Left renal cortex interstitium (tissue), 4 donors: Measurements from ENCODE around the gene THY1. TPM values are rescaled to one million over a fixed set of nuclear protein-coding genes. Genes with fewer than 3 reads are reported as not detected.
"Not testable (repeated sequence)": the region's sequence is repeated elsewhere in the genome, so short reads cannot be mapped to it uniquely, and the experiment has no call there.

ENCODE experiments used
- DNase-seq, 4 donors: peaks; one replicate each; pipeline ENCODE4 v3.0.0-alpha.2; 2013; ENCODE audit warnings: low read depth in 4 of 4, low spot score in 2 of 4, missing footprints in 1 of 4
- polyA plus RNA-seq, 4 donors: library from polyadenylated mRNA; unstranded; fragments of 120-200 nt; gene quantifications; one replicate each; pipeline ENCODE4 v1.2.1, GENCODE V29; 2013; ENCODE audit not compliant: insufficient read length in 4 of 4

The THY1 gene
- polyA plus RNA-seq, 4 donors: 64.0 to 111 (median 87.4) TPM

- DNase-seq: no peak
Observed at GRCh38 chr11:119419834-119420492, 3.0 kb downstream of the THY1 start.

GRCh38 chr11:119419246-119419645 is 3.7 kb downstream of the THY1 start:
- no peak for DNase-seq

DNA sequence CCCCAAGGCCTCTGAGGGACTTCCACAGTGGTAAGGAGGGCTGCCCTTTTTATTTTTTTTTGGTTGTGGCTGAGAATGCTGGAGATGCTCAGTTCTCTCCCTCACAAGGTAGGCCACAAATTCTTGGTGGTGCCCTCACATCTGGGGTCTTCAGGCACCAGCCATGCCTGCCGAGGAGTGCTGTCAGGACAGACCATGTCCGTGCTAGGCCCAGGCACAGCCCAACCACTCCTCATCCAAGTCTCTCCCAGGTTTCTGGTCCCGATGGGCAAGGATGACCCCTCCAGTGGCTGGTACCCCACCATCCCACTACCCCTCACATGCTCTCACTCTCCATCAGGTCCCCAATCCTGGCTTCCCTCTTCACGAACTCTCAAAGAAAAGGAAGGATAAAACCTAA is 4.2 kb downstream of the THY1 start:
- no peak for DNase-seq

- no peak for DNase-seq
Observed at GRCh38 chr11:119417726-119418540, 5.0 kb downstream of the THY1 start.

- DNase-seq: no peak
Observed at GRCh38 chr11:119416606-119417580, 6.1 kb downstream of the THY1 start.

DNA sequence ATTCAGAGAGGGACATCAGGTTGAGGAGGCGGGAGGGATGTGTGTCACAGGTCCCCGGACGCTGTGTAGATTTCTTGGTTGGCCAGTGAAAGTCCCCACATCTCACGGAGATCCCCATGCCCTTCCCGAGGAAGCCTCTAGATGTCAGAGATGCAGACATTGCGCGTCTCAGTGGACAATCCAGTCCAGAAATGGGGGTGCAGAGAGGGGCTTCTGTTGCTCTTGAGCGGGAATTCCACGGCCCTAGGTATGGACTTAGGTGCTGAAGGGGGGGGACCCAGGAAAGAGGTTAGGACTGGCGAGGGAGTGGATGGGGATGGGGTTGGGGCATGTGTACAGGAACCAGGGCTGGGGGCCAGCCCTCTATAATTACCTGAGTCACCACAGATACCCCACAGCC is 7.0 kb downstream of the THY1 start:
- DNase-seq: no peak

- no peak for DNase-seq
Observed at GRCh38 chr11:119415517-119415916, 7.5 kb downstream of the THY1 start.

GRCh38 chr11:119414734-119415133 is 8.2 kb downstream of the THY1 start:
- DNase-seq: no peak

DNA sequence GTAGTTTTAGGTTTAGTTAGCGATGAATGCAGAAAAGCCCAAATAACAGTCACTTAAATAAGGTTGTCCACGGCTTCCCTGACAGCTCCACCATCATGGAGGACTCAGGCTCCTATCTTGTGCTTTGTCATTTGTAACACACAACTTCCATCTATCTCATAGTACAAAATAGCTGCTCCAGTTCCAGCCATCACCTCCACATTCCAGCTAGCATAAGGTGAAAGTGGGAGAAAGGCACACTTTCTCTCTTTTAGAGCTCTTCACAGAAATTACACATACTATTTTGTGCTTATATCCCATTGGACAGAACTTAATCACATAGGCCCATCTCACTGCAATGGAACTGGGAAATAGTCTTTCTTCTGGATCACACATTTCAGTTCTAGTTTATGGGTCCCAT is 8.7 kb downstream of the THY1 start:
- no peak for DNase-seq

GRCh38 chr11:119412072-119412471 is 10.9 kb downstream of the THY1 start:
- no peak for DNase-seq

GRCh38 chr11:119410501-119410900 is 12.5 kb downstream of the THY1 start:
- no peak for DNase-seq

DNA sequence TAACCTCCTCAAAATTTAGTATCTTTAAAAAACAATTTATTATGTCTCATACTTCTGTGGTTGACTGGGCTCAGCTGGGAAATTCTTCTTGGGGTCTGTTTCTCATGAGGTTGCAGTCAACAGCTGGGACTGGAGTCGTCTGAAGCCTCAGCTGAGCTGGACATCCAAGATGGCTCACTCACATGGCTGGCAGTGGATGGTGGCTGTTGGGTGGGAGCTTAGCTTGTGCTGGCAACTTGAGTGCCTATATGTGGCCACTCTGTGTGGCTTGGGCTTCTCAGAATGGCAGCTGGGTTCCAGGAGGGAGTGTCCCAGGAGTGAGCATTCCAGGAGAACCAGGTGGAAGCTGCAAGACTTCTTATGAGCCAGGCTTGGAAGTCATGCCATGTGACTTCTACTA is 13.2 kb downstream of the THY1 start:
- no peak for DNase-seq

DNA sequence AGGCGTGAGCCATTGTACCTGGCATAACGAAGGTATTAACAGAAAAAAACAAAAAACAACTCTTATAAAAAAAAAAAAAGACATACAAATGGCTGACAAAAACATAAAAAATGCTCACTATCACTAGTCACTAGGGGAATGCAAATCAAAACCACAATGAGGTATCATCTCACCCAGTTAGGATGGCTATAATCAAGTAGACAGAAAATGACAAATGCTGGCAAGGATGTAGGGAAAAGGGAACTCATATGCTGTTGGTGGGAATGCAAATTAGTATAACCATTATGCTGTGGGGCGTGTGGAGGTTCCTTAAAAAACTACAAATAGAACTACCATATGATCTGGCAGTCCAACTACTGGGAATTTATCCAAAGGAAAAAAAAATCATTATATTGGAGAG is 17.0 kb downstream of the THY1 start:
- no peak for DNase-seq

- DNase-seq: not testable (repeated sequence)
Observed at GRCh38 chr11:119405448-119405847, 17.5 kb downstream of the THY1 start.

- no peak for DNase-seq
Observed at GRCh38 chr11:119404872-119405271, 18.1 kb downstream of the THY1 start.

DNA sequence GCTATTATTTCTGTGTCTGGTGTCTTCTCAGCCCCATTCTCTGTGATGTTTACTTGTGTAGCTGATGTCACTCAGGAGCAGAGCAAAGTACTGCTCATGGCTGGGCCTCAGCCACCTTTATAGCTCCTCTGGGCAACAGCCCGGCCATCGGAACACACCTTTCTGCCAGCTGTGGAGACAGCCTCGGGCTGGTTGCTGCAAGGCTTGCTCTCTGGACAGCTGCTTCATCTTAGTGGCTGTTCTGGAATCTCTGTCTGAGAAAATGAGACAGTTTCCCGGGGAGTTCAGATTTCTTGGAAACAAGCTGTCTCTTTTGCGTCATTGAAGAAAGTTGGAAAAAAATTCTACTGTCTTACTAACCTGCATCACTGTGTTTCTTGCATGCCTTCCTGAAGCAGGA is 20.0 kb downstream of the THY1 start:
- no peak for DNase-seq

GRCh38 chr11:119402470-119402869 is 20.5 kb downstream of the THY1 start:
- no peak for DNase-seq

GRCh38 chr11:119400860-119401259 is 22.1 kb downstream of the THY1 start:
- DNase-seq: no peak

DNA sequence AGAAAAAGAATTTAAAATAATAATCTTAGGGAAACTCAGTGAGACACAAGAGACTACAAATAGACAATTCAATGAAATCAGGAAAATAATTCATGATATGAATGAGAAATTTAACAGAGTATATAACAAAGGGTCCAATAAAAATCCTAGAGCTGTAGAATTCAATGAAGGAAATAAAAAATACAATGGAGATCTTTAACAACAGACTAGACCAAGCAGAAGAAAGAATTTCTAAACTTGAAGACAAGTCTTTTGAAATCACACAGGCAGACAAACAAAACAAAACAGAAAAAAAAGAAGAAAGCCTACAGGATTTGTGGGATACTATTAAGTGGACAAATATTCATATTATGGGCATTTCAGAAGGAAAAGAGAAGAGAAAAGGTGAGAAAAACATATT is 25.2 kb downstream of the THY1 start:
- no peak for DNase-seq

- no peak for DNase-seq
Observed at GRCh38 chr11:119396835-119397234, 26.1 kb downstream of the THY1 start.

GRCh38 chr11:119391275-119391674 is 31.7 kb downstream of the THY1 start:
- DNase-seq: no peak
